HL-60 (cell line): ENCODE data around the gene MUC5AC.
"Not testable (repeated sequence)": the region's sequence is repeated elsewhere in the genome, so short reads cannot be mapped to it uniquely, and the experiment has no call there.

ENCODE experiments used
- CTCF ChIP-seq: IDR thresholded peaks from one replicate; pipeline ENCODE4 v1.5.1; 2011; ENCODE audit warnings: low read length, control low read depth, inconsistent platforms; ENCODE audit not compliant: insufficient read depth
- POLR2AphosphoS5 ChIP-seq: IDR thresholded peaks from 2 replicates; pipeline ENCODE4 v1.6.1; 2012; ENCODE audit warnings: low read depth
- SPI1 ChIP-seq: IDR thresholded peaks from 2 replicates; pipeline ENCODE4 v1.6.1; 2012; ENCODE audit warnings: low read depth, mild to moderate bottlenecking, borderline replicate concordance

- not testable (repeated sequence) for TF ChIP-seq SPI1, CTCF, POLR2AphosphoS5
These were observed 32.1 kb downstream of the MUC5AC start for GRCh38 chr11:1189816-1190215.
